H54 (cell line): Measurements from ENCODE around the gene ADGRG3.
"Not testable (repeated sequence)": the region's sequence is repeated elsewhere in the genome, so short reads cannot be mapped to it uniquely, and the experiment has no call there.

Experiments used
- DNase-seq: peaks from one replicate; pipeline ENCODE4 v3.0.0; 2011; ENCODE audit warnings: low spot score, mixed read lengths; ENCODE audit not compliant: insufficient read length
- FAIRE-seq: peaks from 3 replicates; lab custom pipeline; 2011; peaks lifted over from hg19 to GRCh38; lab: Jason Lieb, UNC
- POLR2A ChIP-seq: IDR thresholded peaks from 2 replicates; pipeline ENCODE4 v1.6.1; 2011; ENCODE audit warnings: low read depth, mild to moderate bottlenecking, low read length

ADGRG3 gene

GRCh38 chr16:57703416-57704010 lies 35.4 kb downstream of the ADGRG3 start:
- no peak for TF ChIP-seq POLR2A
- DNase-seq: no peak
- FAIRE-seq: no peak

GRCh38 chr16:57704011-57704904 lies 36.2 kb downstream of the ADGRG3 start:
- FAIRE-seq: no peak
- DNase-seq: no peak
- TF ChIP-seq POLR2A: no peak

- FAIRE-seq: no peak
- no peak for TF ChIP-seq POLR2A
- DNase-seq: no peak
Measured at GRCh38 chr16:57704905-57705852, 37.1 kb downstream of the ADGRG3 start.

- DNase-seq (no peak), FAIRE-seq (no peak)
- no peak for TF ChIP-seq POLR2A
Measured at GRCh38 chr16:57706717-57707116, 38.6 kb downstream of the ADGRG3 start.

- no peak for FAIRE-seq
- no peak for TF ChIP-seq POLR2A
- no peak for DNase-seq
Measured at GRCh38 chr16:57707331-57707730, 39.2 kb downstream of the ADGRG3 start.

- TF ChIP-seq POLR2A: no peak
- FAIRE-seq (no peak), DNase-seq (no peak)
Measured at GRCh38 chr16:57708168-57708567, 40.1 kb downstream of the ADGRG3 start.

GRCh38 chr16:57709663-57710062 lies 41.6 kb downstream of the ADGRG3 start:
- FAIRE-seq: no peak
- no peak for TF ChIP-seq POLR2A
- no peak for DNase-seq

GRCh38 chr16:57711346-57711745 lies 43.2 kb downstream of the ADGRG3 start:
- DNase-seq: no peak
- TF ChIP-seq POLR2A: no peak
- no peak for FAIRE-seq

GRCh38 chr16:57711993-57712392 lies 43.9 kb downstream of the ADGRG3 start:
- no peak for TF ChIP-seq POLR2A
- DNase-seq (no peak), FAIRE-seq (no peak)

GRCh38 chr16:57712569-57712968 lies 44.5 kb downstream of the ADGRG3 start:
- DNase-seq, FAIRE-seq: not testable (repeated sequence)

- TF ChIP-seq POLR2A: no peak
- DNase-seq: no peak
- FAIRE-seq: no peak
Measured at GRCh38 chr16:57713596-57713995, 45.5 kb downstream of the ADGRG3 start.

GRCh38 chr16:57714047-57714446 lies 45.9 kb downstream of the ADGRG3 start:
- no peak for TF ChIP-seq POLR2A
- FAIRE-seq: no peak
- no peak for DNase-seq

- FAIRE-seq (peak; percentile 48), DNase-seq (peak; percentile 47)
- no peak for TF ChIP-seq POLR2A
Measured at GRCh38 chr16:57720142-57720575, 52.1 kb downstream of the ADGRG3 start.
